Loucy (cell line): ENCODE data around the gene AIFM2.
A peak's percentile ranks its signal among the peaks of the same experiment; 100 is the strongest.

ENCODE experiments used
- H2AFZ ChIP-seq: fragments of 200-600 bp; sonication (generic); 2 replicates; pipeline ENCODE4 v1.6.0; 2016; ENCODE audit warnings: antibody characterized with exemption, mild to moderate bottlenecking, low read length, moderate library complexity
- H3F3A ChIP-seq: fragments of 200-600 bp; 2 replicates; pipeline ENCODE4 v1.6.0; 2016; ENCODE audit warnings: antibody characterized with exemption, low read depth, mild to moderate bottlenecking
- H3K27me3 ChIP-seq: fragments of 200-600 bp; sonication (generic); 2 replicates; pipeline ENCODE4 v1.6.1; 2014; ENCODE audit warnings: low read length, mild to moderate bottlenecking; ENCODE audit not compliant: insufficient read depth, poor library complexity, severe bottlenecking
- H3K36me3 ChIP-seq: fragments of 200-600 bp; sonication (generic); 2 replicates; pipeline ENCODE4 v1.6.1; 2016; ENCODE audit warnings: low read length; ENCODE audit not compliant: insufficient read depth
- H3K4me1 ChIP-seq: fragments of 200-600 bp; sonication (generic); 2 replicates; pipeline ENCODE4 v1.5.1; 2014; ENCODE audit warnings: low read length, mild to moderate bottlenecking; ENCODE audit not compliant: insufficient read depth, poor library complexity, severe bottlenecking
- H3K4me2 ChIP-seq: fragments of 200-600 bp; sonication (generic); 2 replicates; pipeline ENCODE4 v1.6.0; 2014; ENCODE audit warnings: antibody characterized with exemption, low read length, low read depth, mild to moderate bottlenecking; ENCODE audit not compliant: poor library complexity, severe bottlenecking
- H3K4me3 ChIP-seq: fragments of 200-600 bp; sonication (generic); 2 replicates; pipeline ENCODE4 v1.5.1; 2014; ENCODE audit warnings: low read length, mild to moderate bottlenecking, mixed read lengths; ENCODE audit not compliant: poor library complexity, severe bottlenecking
- H3K79me2 ChIP-seq: fragments of 200-600 bp; sonication (generic); 2 replicates; pipeline ENCODE4 v1.6.1; 2014; ENCODE audit warnings: low read length; ENCODE audit not compliant: insufficient read depth
- H3K9ac ChIP-seq: fragments of 200-600 bp; sonication (generic); 2 replicates; pipeline ENCODE4 v1.6.0; 2014; ENCODE audit warnings: mild to moderate bottlenecking, low read depth, low read length, moderate library complexity; ENCODE audit not compliant: poor library complexity, severe bottlenecking
- H3K9me2 ChIP-seq: fragments of 200-600 bp; sonication (generic); replicated peaks from 2 replicates; pipeline ENCODE4 v1.6.1; 2016; ENCODE audit warnings: low read depth, low read length, mixed read lengths
- H3K9me3 ChIP-seq: fragments of 200-600 bp; sonication (generic); 2 replicates; pipeline ENCODE4 v1.6.1; 2014; ENCODE audit warnings: mild to moderate bottlenecking, antibody characterized with exemption, low read length, low read depth; ENCODE audit not compliant: insufficient read depth
- H4K20me1 ChIP-seq: fragments of 200-600 bp; sonication (generic); 2 replicates; pipeline ENCODE4 v1.6.0; 2014; ENCODE audit warnings: antibody characterized with exemption, low read length, mild to moderate bottlenecking; ENCODE audit not compliant: insufficient read depth, poor library complexity, severe bottlenecking
- EZH2phosphoT487 ChIP-seq: fragments of 200-600 bp; IDR thresholded peaks from 2 replicates; pipeline ENCODE4 v1.6.1; 2018; ENCODE audit warnings: antibody characterized with exemption, mild to moderate bottlenecking, moderate library complexity, borderline replicate concordance
- TF ChIP-seq, protein P1 (sequence below): fragments of 200-600 bp; sonication (generic); conservative IDR thresholded peaks from 2 replicates; pipeline ENCODE4 v1.5.1; 2014; ENCODE audit warnings: mild to moderate bottlenecking, antibody characterized with exemption, low read length

Gene AIFM2

DNA sequence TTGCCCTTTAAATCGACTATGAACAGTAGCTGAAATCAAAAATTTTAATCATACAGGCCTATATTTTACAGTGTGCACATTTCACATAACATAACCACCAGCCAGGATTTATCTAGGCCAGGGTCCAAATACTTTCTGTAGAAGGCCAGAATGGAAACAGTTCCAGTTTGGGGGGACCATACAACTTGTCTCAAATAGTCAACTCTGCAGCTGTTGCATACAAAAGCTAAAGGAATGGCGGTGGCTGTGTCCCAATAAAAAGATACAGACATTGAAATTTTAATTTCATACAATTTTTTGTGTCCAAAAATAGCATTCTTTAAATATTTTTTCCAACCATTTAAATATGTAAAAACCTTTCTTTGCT, 14.6 kb upstream of the AIFM2 start:
- no peaks in the 10 kb centered on the region for H3K27me3 ChIP-seq
- peaks cover 17% of the 10 kb centered on the region for H4K20me1 ChIP-seq
- H3K36me3 ChIP-seq, result peaks cover 32% of the 10 kb centered on the region
- peaks cover 17% of the 10 kb centered on the region for H3K4me1 ChIP-seq
- H3F3A ChIP-seq, result 0 out of 2 replicates have a peak, but pooled peaks cover 6% of the 10 kb centered on the region
- H3K4me3 ChIP-seq, result peak overlapping the region; percentile 83
- H3K9me3 ChIP-seq, result no peaks in the 10 kb centered on the region
- no peak overlapping the region for H2AFZ ChIP-seq
- H3K4me2 ChIP-seq, result peak overlapping the region; percentile 90
- TF ChIP-seq, protein P1, sequence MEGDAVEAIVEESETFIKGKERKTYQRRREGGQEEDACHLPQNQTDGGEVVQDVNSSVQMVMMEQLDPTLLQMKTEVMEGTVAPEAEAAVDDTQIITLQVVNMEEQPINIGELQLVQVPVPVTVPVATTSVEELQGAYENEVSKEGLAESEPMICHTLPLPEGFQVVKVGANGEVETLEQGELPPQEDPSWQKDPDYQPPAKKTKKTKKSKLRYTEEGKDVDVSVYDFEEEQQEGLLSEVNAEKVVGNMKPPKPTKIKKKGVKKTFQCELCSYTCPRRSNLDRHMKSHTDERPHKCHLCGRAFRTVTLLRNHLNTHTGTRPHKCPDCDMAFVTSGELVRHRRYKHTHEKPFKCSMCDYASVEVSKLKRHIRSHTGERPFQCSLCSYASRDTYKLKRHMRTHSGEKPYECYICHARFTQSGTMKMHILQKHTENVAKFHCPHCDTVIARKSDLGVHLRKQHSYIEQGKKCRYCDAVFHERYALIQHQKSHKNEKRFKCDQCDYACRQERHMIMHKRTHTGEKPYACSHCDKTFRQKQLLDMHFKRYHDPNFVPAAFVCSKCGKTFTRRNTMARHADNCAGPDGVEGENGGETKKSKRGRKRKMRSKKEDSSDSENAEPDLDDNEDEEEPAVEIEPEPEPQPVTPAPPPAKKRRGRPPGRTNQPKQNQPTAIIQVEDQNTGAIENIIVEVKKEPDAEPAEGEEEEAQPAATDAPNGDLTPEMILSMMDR, result no peak
- TF ChIP-seq EZH2phosphoT487, result no peak
- peak overlapping the region; percentile 33 for H3K9ac ChIP-seq
- H3K9me2 ChIP-seq, result no peaks in the 10 kb centered on the region
- H3K79me2 ChIP-seq, result peaks cover 12% of the 10 kb centered on the region; the same call in 1 of the 2 replicates

DNA sequence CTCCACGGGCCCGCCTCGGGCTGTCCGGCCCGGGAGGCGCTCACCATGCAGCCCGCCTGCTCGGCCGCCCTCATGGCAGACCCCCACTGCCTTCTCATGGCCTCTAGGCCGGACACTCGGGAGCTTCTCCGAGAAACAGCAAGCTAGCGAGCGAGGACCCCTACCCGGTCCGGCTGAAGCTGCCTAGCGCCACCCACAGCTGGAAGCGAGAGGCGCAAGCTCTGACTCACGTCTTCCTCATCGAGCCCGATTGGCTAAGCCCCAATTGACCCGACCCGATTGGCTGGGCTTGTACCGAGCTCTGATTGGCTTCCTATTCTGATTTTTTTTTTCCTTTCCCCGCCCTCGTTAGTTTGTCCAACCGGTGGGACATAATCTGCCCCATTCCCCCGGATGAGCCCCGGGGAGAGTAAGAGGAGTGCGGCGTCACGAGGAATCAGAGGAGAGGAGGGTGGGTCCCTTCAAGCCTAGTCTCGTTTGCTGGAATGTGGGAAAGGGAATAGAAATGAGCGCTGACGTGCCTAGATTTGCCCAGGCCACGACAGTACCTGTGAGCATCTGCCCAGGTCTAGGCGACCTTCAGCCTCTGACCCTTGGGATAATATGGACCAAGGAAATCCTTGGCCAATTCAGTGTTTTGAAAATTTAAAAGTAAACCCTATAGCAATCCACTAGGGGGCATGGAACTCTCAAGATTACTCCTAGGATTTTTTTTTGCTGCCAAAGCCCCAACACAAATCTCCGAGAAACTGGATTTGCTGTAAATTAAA, 14.0 kb upstream of the AIFM2 start, which contains the start of gene TYSND1:
Gene TYSND1 (minus strand): TSS at position 212 of the 770 bp plus-strand sequence. CDS start 114 bp downstream, at position 98.
- TF ChIP-seq EZH2phosphoT487, result no peak
- TF ChIP-seq, protein P1, result peak; percentile 63
- peak within 1 kb of the TSS; percentile 74 for H3K9ac ChIP-seq
- H3K36me3 ChIP-seq, result peaks cover 26% of the 10 kb centered on the region
- no peaks in the 10 kb centered on the region for H3K27me3 ChIP-seq
- no peaks in the 10 kb centered on the region for H3K9me3 ChIP-seq
- H3F3A ChIP-seq, result 0 out of 2 replicates have a peak, but pooled peaks cover 6% of the 10 kb centered on the region
- H3K9me2 ChIP-seq, result no peaks in the 10 kb centered on the region
- peaks cover 12% of the 10 kb centered on the region; the same call in 1 of the 2 replicates for H3K79me2 ChIP-seq
- peak within 1 kb of the TSS; percentile 90 for H3K4me2 ChIP-seq
- H3K4me3 ChIP-seq, result peak within 1 kb of the TSS; percentile 83
- H3K4me1 ChIP-seq, result peaks cover 17% of the 10 kb centered on the region
- H2AFZ ChIP-seq, result peak within 1 kb of the TSS; percentile 89
- peaks cover 17% of the 10 kb centered on the region for H4K20me1 ChIP-seq

DNA sequence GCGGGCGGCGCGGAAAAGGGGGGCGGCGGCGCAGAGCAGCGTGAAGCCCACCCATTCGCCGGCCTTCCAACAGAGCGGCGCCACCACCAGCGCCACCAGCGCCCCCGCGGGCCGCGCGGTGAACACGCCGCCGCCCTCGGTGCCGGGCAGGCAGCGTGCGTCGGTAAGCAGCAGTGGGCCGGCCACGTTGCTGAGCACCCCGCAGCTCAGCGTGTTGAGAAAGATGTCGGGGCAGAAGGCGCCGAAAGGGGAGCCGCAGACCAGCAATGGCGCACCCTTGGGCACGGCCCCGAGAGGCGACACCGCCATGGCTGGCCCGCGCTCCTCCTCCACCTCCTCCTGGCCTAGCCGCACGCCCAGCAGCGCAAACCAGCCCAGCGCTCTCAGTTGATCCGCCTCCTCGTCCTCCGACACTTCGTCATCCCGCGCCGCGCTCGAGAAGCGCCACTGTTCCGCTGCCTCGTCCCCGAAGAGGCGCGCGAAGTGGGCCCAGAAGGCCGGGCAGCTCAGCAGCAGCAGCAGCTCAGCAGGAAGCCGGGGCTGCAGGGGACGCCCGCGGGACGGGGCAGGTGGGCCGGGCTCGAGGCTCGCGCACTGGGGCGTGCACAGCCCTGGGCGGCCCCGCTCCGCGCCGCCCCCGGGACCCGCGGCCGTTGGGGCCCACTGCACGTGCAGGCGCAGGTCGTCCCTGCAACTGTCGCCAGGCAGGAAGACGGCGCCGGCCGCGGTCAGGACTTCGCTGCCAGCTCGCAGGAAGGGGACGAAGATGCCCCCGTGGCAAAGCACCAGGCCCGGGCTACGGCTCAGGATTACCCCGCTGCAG, 13.3 kb upstream of the AIFM2 start:
- peaks cover 12% of the 10 kb centered on the region; the same call in 1 of the 2 replicates for H3K79me2 ChIP-seq
- no peaks in the 10 kb centered on the region for H3K9me2 ChIP-seq
- H4K20me1 ChIP-seq, result peaks cover 17% of the 10 kb centered on the region
- TF ChIP-seq, protein P1, result peak; percentile 60
- no peak for TF ChIP-seq EZH2phosphoT487
- 0 out of 2 replicates have a peak, but pooled peaks cover 6% of the 10 kb centered on the region for H3F3A ChIP-seq
- peak overlapping the region; percentile 83 for H3K4me3 ChIP-seq
- no peaks in the 10 kb centered on the region for H3K9me3 ChIP-seq
- H3K9ac ChIP-seq, result peak overlapping the region; percentile 74
- H3K27me3 ChIP-seq, result no peaks in the 10 kb centered on the region
- H3K36me3 ChIP-seq, result peaks cover 18% of the 10 kb centered on the region
- H2AFZ ChIP-seq, result peak overlapping the region; percentile 89
- peaks cover 17% of the 10 kb centered on the region for H3K4me1 ChIP-seq
- peak overlapping the region; percentile 90 for H3K4me2 ChIP-seq
